OCI-LY1 (cell line): Measurements from ENCODE around the gene MAP3K3.

Experiments used
- EZH2 ChIP-seq: fragments of 200-600 bp; sonication (generic), shearing (Covaris generic); IDR thresholded peaks from 2 replicates; pipeline ENCODE4 v1.8.0; 2017; ENCODE audit warnings: borderline replicate concordance, mixed run types, mild to moderate bottlenecking, antibody characterized with exemption, low read length, moderate library complexity, mixed read lengths
- TF ChIP-seq, protein P1 (sequence below): fragments of 200-600 bp; sonication (generic), shearing (Covaris generic); IDR thresholded peaks from 2 replicates; pipeline ENCODE4 v1.5.1; 2017; ENCODE audit warnings: mild to moderate bottlenecking, antibody characterized with exemption, low read length, moderate library complexity, mixed read lengths

DNA sequence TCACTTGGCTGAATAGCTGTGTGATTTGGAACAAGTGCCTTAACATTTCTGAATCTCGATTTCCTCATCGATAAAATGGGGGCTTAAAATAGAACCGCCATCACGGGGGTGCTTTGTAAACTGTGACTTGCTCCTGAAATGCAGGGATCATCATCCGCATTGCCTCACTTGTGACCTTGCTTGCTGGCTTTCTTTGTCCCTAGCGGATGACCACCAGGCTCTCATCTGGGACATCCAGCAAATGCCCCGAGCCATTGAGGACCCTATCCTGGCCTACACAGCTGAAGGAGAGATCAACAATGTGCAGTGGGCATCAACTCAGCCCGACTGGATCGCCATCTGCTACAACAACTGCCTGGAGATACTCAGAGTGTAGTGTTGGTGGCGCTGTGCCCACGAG, 33.4 kb upstream of the MAP3K3 start:
- TF ChIP-seq, protein P1, sequence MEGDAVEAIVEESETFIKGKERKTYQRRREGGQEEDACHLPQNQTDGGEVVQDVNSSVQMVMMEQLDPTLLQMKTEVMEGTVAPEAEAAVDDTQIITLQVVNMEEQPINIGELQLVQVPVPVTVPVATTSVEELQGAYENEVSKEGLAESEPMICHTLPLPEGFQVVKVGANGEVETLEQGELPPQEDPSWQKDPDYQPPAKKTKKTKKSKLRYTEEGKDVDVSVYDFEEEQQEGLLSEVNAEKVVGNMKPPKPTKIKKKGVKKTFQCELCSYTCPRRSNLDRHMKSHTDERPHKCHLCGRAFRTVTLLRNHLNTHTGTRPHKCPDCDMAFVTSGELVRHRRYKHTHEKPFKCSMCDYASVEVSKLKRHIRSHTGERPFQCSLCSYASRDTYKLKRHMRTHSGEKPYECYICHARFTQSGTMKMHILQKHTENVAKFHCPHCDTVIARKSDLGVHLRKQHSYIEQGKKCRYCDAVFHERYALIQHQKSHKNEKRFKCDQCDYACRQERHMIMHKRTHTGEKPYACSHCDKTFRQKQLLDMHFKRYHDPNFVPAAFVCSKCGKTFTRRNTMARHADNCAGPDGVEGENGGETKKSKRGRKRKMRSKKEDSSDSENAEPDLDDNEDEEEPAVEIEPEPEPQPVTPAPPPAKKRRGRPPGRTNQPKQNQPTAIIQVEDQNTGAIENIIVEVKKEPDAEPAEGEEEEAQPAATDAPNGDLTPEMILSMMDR: no peak
- TF ChIP-seq EZH2: no peak
